ENCODE data around the gene RAB20. TPM values are rescaled to one million over a fixed set of nuclear protein-coding genes. Genes with fewer than 3 reads are reported as not detected.

RAB20 gene
- total and polyA plus RNA-seq, 9 of the 15 experiments (the other 6 are each of a cell fraction or from before 2014, with no cell fraction given): 0.62 to 9.2 (median 5.4) TPM

GRCh38 chr13:110536006-110536693 is 25.4 kb downstream of the RAB20 start (continued):
- TF ChIP-seq, protein P1, sequence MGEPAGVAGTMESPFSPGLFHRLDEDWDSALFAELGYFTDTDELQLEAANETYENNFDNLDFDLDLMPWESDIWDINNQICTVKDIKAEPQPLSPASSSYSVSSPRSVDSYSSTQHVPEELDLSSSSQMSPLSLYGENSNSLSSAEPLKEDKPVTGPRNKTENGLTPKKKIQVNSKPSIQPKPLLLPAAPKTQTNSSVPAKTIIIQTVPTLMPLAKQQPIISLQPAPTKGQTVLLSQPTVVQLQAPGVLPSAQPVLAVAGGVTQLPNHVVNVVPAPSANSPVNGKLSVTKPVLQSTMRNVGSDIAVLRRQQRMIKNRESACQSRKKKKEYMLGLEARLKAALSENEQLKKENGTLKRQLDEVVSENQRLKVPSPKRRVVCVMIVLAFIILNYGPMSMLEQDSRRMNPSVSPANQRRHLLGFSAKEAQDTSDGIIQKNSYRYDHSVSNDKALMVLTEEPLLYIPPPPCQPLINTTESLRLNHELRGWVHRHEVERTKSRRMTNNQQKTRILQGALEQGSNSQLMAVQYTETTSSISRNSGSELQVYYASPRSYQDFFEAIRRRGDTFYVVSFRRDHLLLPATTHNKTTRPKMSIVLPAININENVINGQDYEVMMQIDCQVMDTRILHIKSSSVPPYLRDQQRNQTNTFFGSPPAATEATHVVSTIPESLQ (CRISPR knock-in tag; IDR thresholded peaks at IDR 0.05): no peak
- peak; percentile 49 for TF ChIP-seq MAX (CRISPR knock-in tag; IDR thresholded peaks at IDR 0.05)
- TF ChIP-seq E2F6 (IDR thresholded peaks at IDR 0.05; ENCODE audit: borderline replicate concordance in 1 of 2, extremely low read depth in 1 of 2, insufficient read depth in 1 of 2, insufficient read length in 1 of 2, low read depth in 1 of 2, low read length in 1 of 2, poor library complexity in 1 of 2, severe bottlenecking in 1 of 2): peak in 1 of 2 experiments; percentile 9
- no peak for TF ChIP-seq ZNF121 (CRISPR knock-in tag; conservative IDR thresholded peaks at IDR 0.05)
- peak; percentile 89 for TF ChIP-seq SPI1 (IDR thresholded peaks at IDR 0.05; ENCODE audit: borderline replicate concordance, low read depth, low read length)
- TF ChIP-seq RUNX1 (IDR thresholded peaks at IDR 0.05; ENCODE audit: low read depth): no peak
- TF ChIP-seq ZFX (CRISPR knock-in tag; IDR thresholded peaks at IDR 0.05): no peak
- no peak for TF ChIP-seq NR1H2 (CRISPR knock-in tag; IDR thresholded peaks at IDR 0.05)
- no peak for TF ChIP-seq HDAC8 (tag; IDR thresholded peaks at IDR 0.05)
- TF ChIP-seq ZSCAN29 (IDR thresholded peaks at IDR 0.05): no peak
- no peak for TF ChIP-seq SRSF3 (IDR thresholded peaks at IDR 0.05; ENCODE audit: insufficient read depth, low read length)
- TF ChIP-seq STAT6 (CRISPR knock-in tag; IDR thresholded peaks at IDR 0.05): no peak
- no peak for TF ChIP-seq SMARCB1 (IDR thresholded peaks at IDR 0.05; ENCODE audit: insufficient read length, low read depth)
- no peak for TF ChIP-seq SIN3B (IDR thresholded peaks at IDR 0.05; ENCODE audit: low read depth)
- no peak for TF ChIP-seq SREBF2 (CRISPR knock-in tag; IDR thresholded peaks at IDR 0.05)
- no peak for TF ChIP-seq CREB5 (CRISPR knock-in tag; IDR thresholded peaks at IDR 0.05)
- TF ChIP-seq MCM3 (IDR thresholded peaks at IDR 0.05): no peak
- TF ChIP-seq FOSL1 (tag; conservative IDR thresholded peaks at IDR 0.05): no peak
- TF ChIP-seq, protein P2, sequence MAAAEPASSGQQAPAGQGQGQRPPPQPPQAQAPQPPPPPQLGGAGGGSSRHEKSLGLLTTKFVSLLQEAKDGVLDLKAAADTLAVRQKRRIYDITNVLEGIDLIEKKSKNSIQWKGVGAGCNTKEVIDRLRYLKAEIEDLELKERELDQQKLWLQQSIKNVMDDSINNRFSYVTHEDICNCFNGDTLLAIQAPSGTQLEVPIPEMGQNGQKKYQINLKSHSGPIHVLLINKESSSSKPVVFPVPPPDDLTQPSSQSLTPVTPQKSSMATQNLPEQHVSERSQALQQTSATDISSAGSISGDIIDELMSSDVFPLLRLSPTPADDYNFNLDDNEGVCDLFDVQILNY (CRISPR knock-in tag; IDR thresholded peaks at IDR 0.05): no peak
- TF ChIP-seq ILK (tag; IDR thresholded peaks at IDR 0.05; ENCODE audit: borderline replicate concordance, low read depth): no peak
